HG03103 (cell line): ENCODE measurements around the gene B3GALT2.

Experiments used
- ATAC-seq: cut with Tn5 transposase; IDR thresholded peaks from one replicate; pipeline ENCODE4 v1.9.1; 2021; ENCODE audit warnings: low read depth; ENCODE audit not compliant: unreplicated experiment

B3GALT2 gene

DNA sequence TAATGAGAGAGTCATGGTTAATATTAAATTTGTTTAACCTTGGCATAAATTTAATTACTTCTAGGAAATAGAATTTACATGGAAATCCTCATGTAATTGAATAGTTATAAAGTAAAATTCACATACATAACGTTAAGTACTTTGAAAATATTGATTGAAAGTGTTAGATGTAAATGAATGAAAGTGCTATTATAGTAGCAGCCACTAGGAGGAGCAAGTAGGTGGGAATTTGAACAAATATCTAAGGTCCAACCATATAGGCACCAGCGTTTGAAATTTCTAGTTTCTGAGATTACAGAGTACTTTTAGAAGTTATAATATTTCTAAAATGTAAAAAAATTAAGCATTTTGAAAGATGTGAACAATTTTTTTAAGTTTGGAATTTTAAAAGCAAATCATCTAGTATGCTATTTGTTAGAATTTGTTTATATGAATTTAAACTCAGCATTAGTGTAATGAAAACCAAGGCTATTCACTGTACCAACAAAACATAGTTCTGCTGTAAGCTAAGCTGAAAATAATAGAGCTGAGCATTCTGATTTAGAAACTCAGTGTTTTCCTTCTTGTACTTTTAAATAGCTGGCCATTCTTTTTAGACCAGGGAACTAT lies 3.3 kb downstream of the B3GALT2 start:
- ATAC-seq = peak; percentile 53

DNA sequence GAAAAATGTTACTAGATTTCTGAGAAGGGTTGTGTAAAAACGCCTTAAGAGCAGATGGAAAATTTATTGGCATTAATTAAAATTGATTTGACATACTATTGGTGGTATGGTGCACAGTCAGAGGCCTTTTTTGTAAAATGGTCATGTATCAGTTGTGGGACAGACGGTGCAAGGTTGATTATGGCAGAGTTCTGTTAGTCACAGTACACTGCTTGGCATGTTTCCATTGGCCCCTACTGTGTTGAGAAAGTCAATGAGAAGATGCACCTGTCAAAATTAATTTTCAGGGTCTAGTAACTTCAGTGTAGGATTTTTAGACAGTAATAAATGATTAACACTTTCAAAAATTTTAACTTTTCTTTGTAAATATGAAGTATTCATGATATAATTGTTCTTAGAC lies 4.4 kb downstream of the B3GALT2 start:
- ATAC-seq = no peak

DNA sequence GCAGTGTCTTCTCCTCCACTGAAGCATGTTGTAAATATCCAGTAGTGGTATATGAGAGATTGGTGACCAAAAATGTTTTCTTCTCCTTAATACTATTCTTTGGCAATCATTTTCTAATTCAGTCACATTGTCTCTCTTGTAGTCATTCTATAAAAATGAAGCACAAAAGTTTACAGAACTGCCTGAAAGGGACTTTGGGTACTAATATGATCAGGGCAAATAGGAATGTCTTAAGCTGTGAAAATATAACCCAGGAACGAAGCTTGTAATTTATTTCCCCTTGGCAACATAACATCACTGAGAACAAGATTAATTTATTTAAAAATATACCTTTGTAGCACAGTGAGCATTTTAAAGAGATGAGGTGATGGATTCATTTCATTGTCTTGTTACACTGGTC lies 4.9 kb downstream of the B3GALT2 start:
- ATAC-seq = no peak

DNA sequence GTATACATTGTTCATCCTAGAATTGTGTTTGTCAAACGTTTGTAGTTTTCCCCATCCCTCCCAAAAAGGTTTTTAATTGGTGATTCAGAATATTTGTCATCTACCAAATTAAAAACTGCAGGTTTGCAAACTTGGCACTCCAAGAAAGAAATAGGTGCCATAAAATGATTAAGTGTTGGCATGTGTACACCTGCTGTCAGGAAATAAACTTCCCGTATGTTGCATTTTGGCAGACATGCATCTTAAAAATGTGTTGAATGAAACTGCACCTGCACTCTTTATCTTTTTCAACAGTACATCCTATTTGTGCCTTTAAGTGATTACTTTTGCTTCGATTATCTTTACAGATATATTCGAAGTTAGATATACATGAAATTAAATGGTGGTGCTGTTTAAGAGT lies 7.3 kb downstream of the B3GALT2 start:
- ATAC-seq = no peak

DNA sequence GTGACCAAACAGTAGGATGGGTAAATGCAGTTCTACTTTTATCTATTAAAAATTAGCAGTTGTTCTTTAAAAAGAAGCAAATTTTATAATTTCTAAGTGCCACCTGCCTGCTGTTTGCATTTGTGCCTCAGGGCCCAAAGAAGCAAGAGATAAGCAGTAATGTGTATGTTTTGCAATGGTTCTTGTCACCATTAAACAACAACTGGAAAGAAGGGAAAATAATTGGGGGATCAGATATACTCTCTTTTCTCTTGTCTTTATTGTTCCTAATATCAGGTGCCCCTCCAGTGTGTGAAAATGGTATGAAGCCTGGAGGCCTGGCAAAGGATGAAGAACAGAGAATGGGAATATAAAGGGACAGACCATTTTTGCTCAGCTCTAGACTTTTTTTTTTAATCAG lies 9.6 kb downstream of the B3GALT2 start:
- no peak for ATAC-seq

DNA sequence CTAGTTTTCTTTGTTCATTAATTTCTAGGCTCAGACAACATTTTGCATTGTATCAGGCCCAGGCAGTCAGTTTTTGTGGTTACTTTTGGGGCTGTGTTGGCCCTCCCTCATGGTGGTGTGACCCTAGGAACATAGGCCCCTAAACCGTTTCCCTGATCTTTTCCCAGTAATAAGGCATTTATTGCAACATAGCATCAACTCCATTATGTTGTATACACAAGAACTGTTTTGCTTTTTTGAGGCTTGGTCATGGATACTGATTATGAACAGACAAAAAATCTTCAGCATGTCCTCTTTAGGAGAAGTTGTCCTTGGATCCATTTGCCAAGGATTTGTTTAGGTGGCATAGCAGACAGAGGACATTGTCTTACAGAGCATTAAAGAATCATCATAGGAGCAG lies 10.3 kb downstream of the B3GALT2 start:
- ATAC-seq = no peak

DNA sequence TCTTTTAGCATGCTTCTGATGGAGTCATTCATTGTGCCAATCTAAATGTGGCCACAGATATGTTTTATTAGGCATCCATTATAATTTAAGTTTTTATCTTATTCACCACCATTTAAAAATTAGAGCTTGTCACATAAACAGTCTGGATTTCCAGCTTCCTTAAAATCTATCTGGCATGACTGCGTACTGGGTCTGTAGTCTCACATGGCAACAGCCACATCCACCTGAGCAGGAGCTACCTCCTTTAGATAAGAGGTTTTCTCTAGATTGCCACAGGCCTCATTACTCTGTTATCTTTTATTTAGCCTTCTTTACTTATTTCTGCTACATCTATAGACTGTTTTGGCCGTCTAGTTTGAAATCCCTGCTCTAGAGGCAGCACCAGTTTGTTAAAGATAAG lies 29.1 kb downstream of the B3GALT2 start:
- ATAC-seq = no peak

DNA sequence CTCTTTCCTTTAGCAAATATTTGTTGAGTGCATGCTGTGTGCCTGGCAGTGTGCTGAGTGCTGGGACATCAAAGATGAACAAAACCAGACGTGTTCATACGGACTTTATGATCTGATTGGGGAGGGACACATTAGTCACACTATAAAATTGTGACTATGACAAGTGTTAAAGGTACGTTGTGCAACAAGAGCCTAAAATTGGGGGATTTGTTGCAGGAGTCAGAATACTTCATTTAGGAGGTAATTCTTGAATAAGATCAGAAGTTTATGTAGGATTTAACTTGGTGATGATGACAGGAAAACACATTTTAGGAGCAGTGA lies 29.6 kb downstream of the B3GALT2 start:
- no peak for ATAC-seq

DNA sequence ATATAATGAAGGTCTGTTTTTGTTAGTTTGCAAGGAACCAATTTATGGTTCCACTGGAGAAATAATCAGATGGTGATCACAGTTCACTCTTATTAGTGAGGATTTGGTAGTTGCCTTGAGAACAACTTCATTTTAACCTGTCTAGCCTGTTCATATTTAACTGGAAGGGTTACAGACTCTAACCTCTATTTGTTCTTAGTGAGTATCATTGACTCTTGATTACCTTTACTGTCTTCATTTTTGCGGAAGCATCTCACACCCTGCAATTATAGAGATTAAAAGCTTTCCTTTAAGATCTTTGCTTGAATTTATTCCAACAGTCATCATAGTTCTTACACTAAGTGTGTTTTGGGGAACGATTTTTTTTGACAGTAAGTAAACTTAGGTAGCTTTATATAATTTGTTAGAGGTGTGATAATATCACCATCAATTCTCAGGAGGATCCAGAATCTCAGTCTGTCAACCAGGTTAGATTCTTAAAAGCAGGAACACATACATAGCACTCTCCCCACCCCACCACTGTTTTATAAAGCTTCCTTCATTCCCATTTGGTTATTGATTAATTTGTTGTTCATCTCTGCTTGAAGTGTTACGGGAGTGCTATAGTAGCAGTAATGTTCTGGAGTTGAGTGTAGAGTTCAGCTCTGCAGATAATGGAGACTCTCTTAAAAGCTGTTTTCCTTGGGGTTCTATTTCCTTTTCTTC lies 30.1 kb downstream of the B3GALT2 start:
- no peak for ATAC-seq

DNA sequence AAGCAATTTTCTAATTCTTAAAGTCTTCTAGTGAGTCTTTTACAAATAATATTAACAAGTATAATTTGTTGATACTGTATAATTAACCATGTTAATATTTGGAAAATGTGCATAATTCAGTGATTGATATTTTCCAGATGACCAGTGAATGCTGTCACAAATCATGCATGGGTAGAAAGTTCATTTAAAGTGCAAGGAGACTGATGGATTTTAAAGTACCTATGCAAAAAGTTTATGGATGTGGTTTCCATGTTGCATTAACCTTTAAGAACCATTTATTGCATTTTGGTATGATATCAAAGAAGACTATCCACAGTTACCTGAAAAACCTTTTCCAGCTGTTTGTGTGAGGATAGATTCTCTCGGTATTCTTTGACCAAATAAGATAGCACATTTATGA lies 41.4 kb downstream of the B3GALT2 start:
- no peak for ATAC-seq

DNA sequence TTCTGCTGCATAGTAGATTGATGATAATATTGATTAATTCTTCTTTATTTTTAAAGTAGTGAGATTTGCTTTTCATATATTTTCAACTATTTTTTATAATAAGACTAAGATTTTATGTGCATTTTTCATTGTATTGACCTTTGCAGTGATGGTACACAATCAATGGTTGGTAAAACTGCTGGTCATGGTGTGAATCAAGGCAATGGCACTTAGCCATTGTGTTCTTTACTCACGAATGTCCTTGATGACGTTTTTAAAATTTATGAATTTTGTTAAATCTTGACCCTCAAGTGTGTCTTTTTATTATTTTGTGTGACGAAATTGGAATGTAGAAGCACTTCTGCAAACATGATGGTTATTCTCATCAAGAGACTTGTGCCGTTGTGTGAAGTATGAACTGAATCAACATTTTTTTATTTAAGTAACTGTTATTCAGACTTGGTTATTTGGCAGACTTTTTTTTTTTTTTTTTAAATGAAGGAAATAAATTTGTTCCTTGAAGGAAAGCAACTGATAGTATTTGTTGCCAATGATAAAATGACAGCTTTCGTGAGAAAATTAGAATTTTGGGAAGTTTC lies 42.0 kb downstream of the B3GALT2 start:
- ATAC-seq = no peak

DNA sequence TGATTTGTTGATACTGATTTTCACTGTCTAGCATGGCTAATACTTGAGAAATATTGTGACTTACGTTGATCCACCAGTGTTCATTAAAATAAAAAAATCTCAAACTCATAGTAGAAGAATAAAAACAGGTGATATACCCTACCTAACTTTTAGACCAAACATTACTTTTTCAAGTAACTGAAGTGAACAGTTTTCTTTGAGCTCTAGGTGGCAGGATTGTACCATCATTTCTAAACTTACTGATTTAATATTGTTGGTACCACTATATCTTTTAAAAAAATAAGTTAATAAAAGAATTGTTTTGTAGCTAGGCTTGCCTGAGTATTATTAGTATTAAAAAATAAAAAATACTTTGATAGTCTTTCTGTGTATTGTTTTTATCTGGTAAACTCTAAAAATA lies 43.1 kb downstream of the B3GALT2 start:
- ATAC-seq = no peak

DNA sequence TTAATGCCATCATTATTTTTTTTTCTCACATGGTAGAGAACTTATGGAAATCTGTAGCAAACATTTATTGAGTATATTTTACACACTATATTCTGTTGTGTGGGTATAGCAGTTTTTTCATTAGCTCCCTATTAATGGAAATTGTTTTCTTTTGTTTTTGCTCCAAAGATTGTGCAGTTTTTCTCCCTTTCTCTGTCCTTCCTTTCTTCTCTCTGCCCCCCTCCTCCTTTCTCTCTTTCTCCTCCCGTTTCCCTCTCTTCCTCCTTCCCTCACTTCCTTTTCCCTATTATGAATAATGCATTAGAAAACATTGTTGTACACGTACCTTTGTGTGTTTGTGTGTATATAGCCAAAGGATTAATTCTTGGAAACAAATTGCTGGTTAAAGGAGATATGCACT lies 44.0 kb downstream of the B3GALT2 start:
- no peak for ATAC-seq

DNA sequence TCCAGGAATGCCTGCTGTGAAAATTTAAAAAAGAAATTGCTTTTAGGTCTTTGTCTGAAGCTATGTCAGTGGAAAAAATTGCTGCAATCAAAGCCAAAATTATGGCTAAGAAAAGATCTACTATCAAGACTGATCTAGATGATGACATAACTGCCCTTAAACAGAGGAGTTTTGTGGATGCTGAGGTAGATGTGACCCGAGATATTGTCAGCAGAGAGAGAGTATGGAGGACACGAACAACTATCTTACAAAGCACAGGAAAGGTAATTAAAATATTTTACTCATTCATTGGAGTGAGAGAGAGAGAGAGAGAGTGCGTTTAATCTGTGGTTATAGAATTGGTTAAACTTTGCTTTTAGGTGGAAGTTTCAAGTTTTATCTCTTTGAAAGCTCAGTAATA lies 44.6 kb downstream of the B3GALT2 start:
- ATAC-seq = no peak

DNA sequence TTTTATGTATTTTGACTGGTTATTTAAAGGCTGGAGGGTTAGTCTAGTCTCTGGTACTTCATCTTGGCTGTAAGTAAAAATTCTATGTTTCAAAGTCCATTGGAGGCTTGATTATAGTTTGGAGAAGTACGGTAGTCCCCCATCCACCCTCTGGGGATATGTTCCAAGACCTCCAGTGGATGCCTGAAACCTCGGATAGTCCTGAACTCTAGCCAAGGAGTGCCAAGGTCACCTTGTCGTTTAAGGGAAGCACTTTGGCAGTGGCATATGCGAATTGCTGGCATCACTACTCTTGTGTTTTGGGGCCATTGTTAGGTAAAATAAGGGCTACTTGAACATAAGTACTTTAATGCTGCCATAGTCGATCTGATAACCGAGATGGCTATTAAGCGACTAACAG lies 46.2 kb downstream of the B3GALT2 start:
- no peak for ATAC-seq

DNA sequence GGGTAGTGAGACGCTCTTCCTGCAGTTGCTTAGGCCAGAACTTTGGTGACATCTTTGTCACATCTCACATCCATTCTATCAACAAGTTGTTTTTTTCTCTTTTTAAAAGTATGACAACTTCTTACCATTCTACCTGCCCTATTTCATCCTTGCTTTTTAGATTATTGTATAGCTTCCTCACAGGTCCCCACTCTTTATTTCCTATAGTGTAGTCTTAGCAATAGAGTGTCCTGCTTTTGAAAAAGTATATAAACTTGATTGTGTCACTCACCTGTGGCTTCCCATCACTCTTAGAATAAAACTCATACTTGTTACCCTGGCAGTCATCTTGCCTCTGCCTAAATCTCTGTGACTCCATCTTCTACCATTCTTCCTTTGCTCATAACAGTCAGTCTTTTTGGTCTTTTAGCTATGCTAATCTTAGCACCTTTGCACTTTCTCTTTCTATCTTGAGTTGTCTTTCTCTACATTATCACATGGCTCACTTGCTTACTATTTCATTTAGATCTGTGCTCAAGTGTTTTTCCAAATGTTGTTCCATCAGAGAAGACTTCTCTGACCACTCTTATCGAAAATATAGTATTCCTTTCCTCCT lies 55.0 kb downstream of the B3GALT2 start:
- no peak for ATAC-seq
